IMR-90 (cell line): ENCODE data around the gene SYNGR2. TPM values are rescaled to one million over a fixed set of nuclear protein-coding genes. Genes with fewer than 3 reads are reported as not detected.

Experiments used
- ATAC-seq: fragments of 200-7000 bp; cut with Tn5 transposase; 2 replicates; pipeline ENCODE4 v1.9.1; 2020; ENCODE audit warnings: low read depth, mild to moderate bottlenecking, moderate library complexity
- BruUV-seq: library from RNA; stranded (reverse); fragments of 400-500 nt; replicated peaks from 2 replicates; lab custom pipeline; 2021; lab: Mats Ljungman, UMichigan
- CTCF ChIA-PET: fragments of 300-600 bp; formaldehyde crosslinking; extraction: SDS; loops from one replicate; lab custom pipeline; 2021; ENCODE audit warnings: antibody characterized with exemption; lab: Yijun Ruan, JAX
- POLR2A ChIA-PET: fragments of 300-600 bp; sonication (Branson Sonifier 250); formaldehyde crosslinking; loops from one replicate; lab custom pipeline; 2022; ENCODE audit warnings: antibody characterized with exemption; ENCODE audit not compliant: unreplicated experiment; lab: Charles Lee
- DNase-seq: peaks from one replicate; pipeline ENCODE4 v3.0.0; 2013
- H2AFZ ChIP-seq: replicated peaks from 2 replicates; pipeline ENCODE3; 2013; ENCODE audit warnings: low read length, mild to moderate bottlenecking; ENCODE audit not compliant: poor library complexity
- H2AK5ac ChIP-seq: 2 replicates; pipeline ENCODE4 v1.6.1; 2013; ENCODE audit warnings: low read depth, low read length, inconsistent platforms
- H2AK9ac ChIP-seq: replicated peaks from 2 replicates; pipeline ENCODE3; 2013; ENCODE audit warnings: mild to moderate bottlenecking, low read depth, low read length, moderate library complexity; ENCODE audit not compliant: poor library complexity
- H2BK120ac ChIP-seq: 2 replicates; pipeline ENCODE4 v1.6.1; 2013; ENCODE audit warnings: low read depth, low read length, inconsistent platforms
- H2BK15ac ChIP-seq: 3 replicates; pipeline ENCODE4 v1.6.1; 2013; ENCODE audit warnings: low read depth, low read length, inconsistent platforms
- H2BK20ac ChIP-seq: 2 replicates; pipeline ENCODE4 v1.6.1; 2013; ENCODE audit warnings: low read depth, mild to moderate bottlenecking, inconsistent platforms, low read length, moderate library complexity
- H2BK5ac ChIP-seq: 2 replicates; pipeline ENCODE4 v1.6.1; 2013; ENCODE audit warnings: mild to moderate bottlenecking, low read depth, low read length, inconsistent platforms; ENCODE audit not compliant: poor library complexity, severe bottlenecking
- H3K14ac ChIP-seq: replicated peaks from 2 replicates; pipeline ENCODE4 v1.6.1; 2013; ENCODE audit warnings: low read depth, low read length, inconsistent platforms
- H3K18ac ChIP-seq: 2 replicates; pipeline ENCODE4 v1.6.1; 2013; ENCODE audit warnings: low read depth, low read length, control low read depth
- H3K23ac ChIP-seq: 2 replicates; pipeline ENCODE4 v1.6.1; 2013; ENCODE audit warnings: low read depth, low read length, inconsistent platforms
- H3K27ac ChIP-seq: 2 replicates; pipeline ENCODE4 v1.5.1; 2013; ENCODE audit warnings: mild to moderate bottlenecking, control low read depth, low read length; ENCODE audit not compliant: insufficient read depth
- H3K27me3 ChIP-seq: 2 replicates; pipeline ENCODE4 v1.6.1; 2013; ENCODE audit warnings: low read length; ENCODE audit not compliant: control insufficient read depth, insufficient read depth
- H3K36me3 ChIP-seq: 2 replicates; pipeline ENCODE4 v1.6.1; 2013; ENCODE audit warnings: low read length, mixed read lengths; ENCODE audit not compliant: control insufficient read depth, insufficient read depth
- H3K4ac ChIP-seq: 2 replicates; pipeline ENCODE4 v1.6.1; 2013; ENCODE audit warnings: low read depth, low read length, inconsistent platforms
- H3K4me1 ChIP-seq: 2 replicates; pipeline ENCODE4 v1.6.1; 2013; ENCODE audit warnings: low read length, mixed read lengths; ENCODE audit not compliant: control insufficient read depth, insufficient read depth
- H3K4me2 ChIP-seq: 2 replicates; pipeline ENCODE4 v1.6.1; 2013; ENCODE audit warnings: low read depth, mild to moderate bottlenecking, control low read depth, low read length, moderate library complexity
- H3K4me3 ChIP-seq: 2 replicates; pipeline ENCODE4 v1.5.1; 2013; ENCODE audit warnings: low read depth, mild to moderate bottlenecking, control low read depth, low read length, moderate library complexity; ENCODE audit not compliant: insufficient read depth
- H3K56ac ChIP-seq: 2 replicates; pipeline ENCODE4 v1.6.1; 2013; ENCODE audit warnings: low read length, inconsistent platforms; ENCODE audit not compliant: insufficient read depth; ENCODE audit errors: extremely low read depth
- H3K79me1 ChIP-seq, 2 experiments: 2 replicates each; pipeline ENCODE4 v1.6.1; 2013; ENCODE audit warnings: low read length in 2 of 2, inconsistent platforms in 1 of 2, low read depth in 1 of 2
- H3K9ac ChIP-seq: 2 replicates; pipeline ENCODE4 v1.6.1; 2013; ENCODE audit warnings: low read depth, low read length, control low read depth
- H3K9me1 ChIP-seq: 2 replicates; pipeline ENCODE4 v1.6.1; 2013; ENCODE audit warnings: low read length, inconsistent platforms; ENCODE audit not compliant: insufficient read depth
- H3K9me3 ChIP-seq: 2 replicates; pipeline ENCODE4 v1.6.1; 2013; ENCODE audit warnings: low read length; ENCODE audit not compliant: control insufficient read depth, insufficient read depth
- H4K20me1 ChIP-seq: 2 replicates; pipeline ENCODE4 v1.6.1; 2013; ENCODE audit warnings: low read length, inconsistent platforms; ENCODE audit not compliant: insufficient read depth
- H4K5ac ChIP-seq: 2 replicates; pipeline ENCODE4 v1.6.1; 2013; ENCODE audit warnings: mild to moderate bottlenecking, low read depth, low read length, control low read depth
- H4K8ac ChIP-seq, 2 experiments: 2 replicates each; pipeline ENCODE4 v1.6.1; 2013; ENCODE audit warnings: low read depth in 2 of 2, low read length in 2 of 2, control low read depth in 1 of 2, inconsistent platforms in 1 of 2
- H4K91ac ChIP-seq: 2 replicates; pipeline ENCODE4 v1.6.1; 2013; ENCODE audit warnings: low read depth, low read length, inconsistent platforms; ENCODE audit not compliant: insufficient read depth
- RFX5 ChIP-seq: IDR thresholded peaks from 2 replicates; pipeline ENCODE4 v1.8.0; 2012; ENCODE audit warnings: low read depth, mild to moderate bottlenecking, low read length, moderate library complexity
- WGBS, 2 experiments: methylation state at CpG; one replicate each; pipeline versions ENCODE4 v1.1.5 to v1.1.7; 2013; ENCODE audit warnings: missing lambda C conversion rate in 2 of 2; ENCODE audit not compliant: insufficient read length in 1 of 2; ENCODE audit errors: extremely low coverage in 2 of 2; 5-methylcytosine and 5-hydroxymethylcytosine counted together
- dilution Hi-C: fragments of 300-500 bp; cut with HindIII; formaldehyde crosslinking; loops from one replicate; pipeline ENCODE4 v1.14.3; 2018; ENCODE audit warnings: low sequenced_read_pairs; ENCODE audit not compliant: unreplicated experiment
- in situ Hi-C: fragments of 300-500 bp; cut with MboI; formaldehyde crosslinking; loops from 3 replicates; pipeline ENCODE4 v1.14.3; 2019; ENCODE audit warnings: low sequenced_read_pairs, inconsistent platforms, mixed read lengths
- intact Hi-C: fragments of 100-400 bp; cut with micrococcal nuclease; formaldehyde crosslinking; loops from 2 replicates; pipeline ENCODE4 v1.10.0; 2022
- polyA plus RNA-seq, 3 experiments: library from polyadenylated mRNA; depleted of rRNA; stranded (reverse); fragments of >200 nt; gene quantifications; 2 replicates each; pipeline ENCODE4 v1.2.3, GENCODE V29; 2012; ENCODE audit warnings: low replicate concordance in 1 of 3
- total RNA-seq: library from RNA; depleted of rRNA; stranded (reverse); fragments of >200 nt; gene quantifications from 2 replicates; pipeline ENCODE4 v1.2.3, GENCODE V29; 2012
- TF ChIP-seq, protein P1 (sequence below): conservative IDR thresholded peaks from 2 replicates; pipeline ENCODE4 v1.5.1; 2012; ENCODE audit warnings: mild to moderate bottlenecking, low read depth, low read length, improper control_type of control experiment

The SYNGR2 gene
- total and polyA plus RNA-seq, 2 of the 4 experiments (the other 2 are of a cell fraction) = 11.1 to 63.1 TPM

- Histone ChIP-seq H2AK9ac (no peak overlapping the region), H3K4ac (no peak overlapping the region), H4K5ac (no peak overlapping the region), H3K79me1 (no peaks in the 10 kb centered on the region), H3K36me3 (no peaks in the 10 kb centered on the region), H2AFZ (no peak overlapping the region), H3K9me1 (no peaks in the 10 kb centered on the region), H3K18ac (no peak overlapping the region), H2BK15ac (no peak overlapping the region), H3K56ac (no peak overlapping the region), H2AK5ac (no peak overlapping the region), H4K20me1 (no peaks in the 10 kb centered on the region), H3K4me3 (no peak overlapping the region), H2BK20ac (no peak overlapping the region), H3K9ac (no peak overlapping the region), H3K27ac (no peak overlapping the region), H2BK120ac (no peak overlapping the region), H2BK5ac (no peak overlapping the region), H3K4me2 (no peak overlapping the region), H3K23ac (no peak overlapping the region), H3K9me3 (no peaks in the 10 kb centered on the region), H4K91ac (no peak overlapping the region), H3K4me1 (no peaks in the 10 kb centered on the region), H3K14ac (no peak overlapping the region), H4K8ac (no peak overlapping the region), H3K27me3 (peaks cover 45% of the 10 kb centered on the region)
- DNase-seq (no peak), ATAC-seq (no peak)
- intact Hi-C loops (no loop called here), in situ Hi-C loops (no loop called here), dilution Hi-C loops (no loop called here)
- ChIA-PET CTCF (interaction anchor here (0.5 kb wide), 1 partner anchor 58 kb away, joined by 4 read pairs; no protein-coding TSS in a partner anchor), POLR2A (no interaction called here)
- no peak for TF ChIP-seq RFX5
- TF ChIP-seq, protein P1, sequence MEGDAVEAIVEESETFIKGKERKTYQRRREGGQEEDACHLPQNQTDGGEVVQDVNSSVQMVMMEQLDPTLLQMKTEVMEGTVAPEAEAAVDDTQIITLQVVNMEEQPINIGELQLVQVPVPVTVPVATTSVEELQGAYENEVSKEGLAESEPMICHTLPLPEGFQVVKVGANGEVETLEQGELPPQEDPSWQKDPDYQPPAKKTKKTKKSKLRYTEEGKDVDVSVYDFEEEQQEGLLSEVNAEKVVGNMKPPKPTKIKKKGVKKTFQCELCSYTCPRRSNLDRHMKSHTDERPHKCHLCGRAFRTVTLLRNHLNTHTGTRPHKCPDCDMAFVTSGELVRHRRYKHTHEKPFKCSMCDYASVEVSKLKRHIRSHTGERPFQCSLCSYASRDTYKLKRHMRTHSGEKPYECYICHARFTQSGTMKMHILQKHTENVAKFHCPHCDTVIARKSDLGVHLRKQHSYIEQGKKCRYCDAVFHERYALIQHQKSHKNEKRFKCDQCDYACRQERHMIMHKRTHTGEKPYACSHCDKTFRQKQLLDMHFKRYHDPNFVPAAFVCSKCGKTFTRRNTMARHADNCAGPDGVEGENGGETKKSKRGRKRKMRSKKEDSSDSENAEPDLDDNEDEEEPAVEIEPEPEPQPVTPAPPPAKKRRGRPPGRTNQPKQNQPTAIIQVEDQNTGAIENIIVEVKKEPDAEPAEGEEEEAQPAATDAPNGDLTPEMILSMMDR = no peak
- no TSS peak for BruUV-seq
- WGBS, 2 experiments = 85% methylated on average over 3 of the region's 9 CpGs; no CpG with 5 or more reads in 1 of the 2 experiments
These were observed 32.4 kb upstream of the SYNGR2 start for GRCh38 chr17:78135858-78136500.
